GM21717 (cell line): Measurements from ENCODE around the gene ZNF729.
"Not testable (repeated sequence)": the region's sequence is repeated elsewhere in the genome, so short reads cannot be mapped to it uniquely, and the experiment has no call there.

ENCODE experiments used
- ATAC-seq: cut with Tn5 transposase; IDR thresholded peaks from one replicate; pipeline ENCODE4 v1.9.1; 2021; ENCODE audit warnings: mild to moderate bottlenecking, moderate library complexity; ENCODE audit not compliant: unreplicated experiment

The ZNF729 gene

GRCh38 chr19:22286151-22286810 lies at the start of gene ZNF729:
Gene ZNF729 (plus strand): TSS chr19:22286441. CDS start chr19:22286526, 85 bp downstream.
- no peak for ATAC-seq

DNA sequence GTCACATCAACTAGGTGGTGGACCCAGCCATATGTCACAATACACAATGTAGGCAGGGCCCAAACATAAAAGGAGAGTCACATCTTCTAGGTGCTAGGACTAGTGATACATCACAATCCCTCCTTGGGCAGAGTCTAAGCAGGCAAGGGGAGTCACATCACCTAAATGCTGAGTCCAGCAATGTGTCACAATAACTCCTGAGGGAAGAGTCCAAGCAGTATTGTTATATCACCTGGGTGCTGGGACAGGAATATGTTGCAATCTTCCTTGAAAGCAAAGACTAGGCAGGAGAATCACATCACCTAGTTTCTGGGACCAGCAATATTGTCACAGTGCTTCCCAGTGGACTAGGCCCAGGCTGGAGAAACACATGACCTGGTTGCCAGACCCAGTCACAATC lies 29.4 kb upstream of the ZNF729 start:
- ATAC-seq, result no peak

DNA sequence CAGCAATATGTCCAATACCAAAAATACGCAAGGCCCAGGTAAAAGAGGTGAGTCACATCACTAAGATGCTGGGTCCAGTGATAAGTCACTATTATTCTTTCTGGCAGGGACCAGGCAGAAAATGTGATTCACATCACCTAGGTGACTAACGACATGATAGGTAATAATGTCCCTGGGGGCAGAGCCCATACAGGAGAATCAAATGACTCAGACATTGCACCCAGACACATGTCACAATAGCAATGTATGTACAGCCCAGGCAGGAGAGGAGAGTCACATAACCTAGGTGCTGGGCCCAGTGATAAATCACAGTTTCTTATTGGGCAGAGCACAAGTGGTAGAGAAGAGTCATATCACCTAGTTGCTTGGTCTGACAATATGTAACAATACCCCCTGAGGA lies 28.9 kb upstream of the ZNF729 start:
- ATAC-seq, result no peak

DNA sequence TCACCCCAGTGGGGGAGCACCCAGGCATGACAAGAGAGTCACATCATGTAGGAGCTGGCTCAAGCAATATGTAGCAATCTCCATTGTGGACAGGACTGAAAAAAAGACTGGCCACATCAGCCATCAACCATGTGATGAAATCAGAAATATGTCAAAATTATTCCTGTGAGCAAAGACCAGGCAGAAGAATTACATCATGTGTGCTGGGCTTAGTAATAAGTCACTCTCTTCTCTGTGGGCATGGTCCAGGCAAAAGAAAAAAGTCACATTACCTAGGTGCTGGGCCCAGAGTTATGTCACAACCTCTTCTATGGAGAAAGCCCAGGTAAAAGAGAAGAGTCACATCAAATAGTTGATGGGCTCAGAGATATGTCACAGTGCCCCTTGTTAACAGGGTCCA lies 28.3 kb upstream of the ZNF729 start:
- ATAC-seq, result no peak

- ATAC-seq, result no peak
Measured at GRCh38 chr19:22260499-22260898, 25.7 kb upstream of the ZNF729 start.

GRCh38 chr19:22261596-22261995 lies 24.6 kb upstream of the ZNF729 start:
- ATAC-seq, result no peak

GRCh38 chr19:22263121-22263520 lies 23.1 kb upstream of the ZNF729 start:
- ATAC-seq, result no peak

- not testable (repeated sequence) for ATAC-seq
Measured at GRCh38 chr19:22321554-22321953, 35.3 kb downstream of the ZNF729 start.

DNA sequence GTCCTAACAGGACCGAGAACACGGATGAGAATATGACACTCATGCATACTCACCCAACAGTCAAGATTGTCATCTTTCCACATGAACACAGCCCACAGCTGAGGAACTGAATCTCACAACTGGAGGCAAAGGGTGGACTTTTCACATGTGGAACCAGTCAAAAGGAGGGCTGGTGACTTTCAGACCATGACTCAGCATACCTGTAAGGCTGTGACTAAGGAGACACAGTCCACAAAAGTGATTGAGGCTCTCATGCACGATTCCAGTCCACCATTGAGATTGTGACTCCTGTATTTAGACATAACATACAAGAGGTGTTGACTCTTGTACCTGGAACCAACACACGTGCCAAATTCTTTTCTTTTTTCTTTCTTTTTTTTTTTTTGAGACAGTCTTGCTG lies 40.0 kb downstream of the ZNF729 start:
- no peak for ATAC-seq

- no peak for ATAC-seq
Measured at GRCh38 chr19:22327321-22327720, 41.1 kb downstream of the ZNF729 start.

GRCh38 chr19:22331521-22331920 lies 45.3 kb downstream of the ZNF729 start:
- no peak for ATAC-seq

- ATAC-seq, result no peak
Measured at GRCh38 chr19:22332924-22333323, 46.7 kb downstream of the ZNF729 start.

DNA sequence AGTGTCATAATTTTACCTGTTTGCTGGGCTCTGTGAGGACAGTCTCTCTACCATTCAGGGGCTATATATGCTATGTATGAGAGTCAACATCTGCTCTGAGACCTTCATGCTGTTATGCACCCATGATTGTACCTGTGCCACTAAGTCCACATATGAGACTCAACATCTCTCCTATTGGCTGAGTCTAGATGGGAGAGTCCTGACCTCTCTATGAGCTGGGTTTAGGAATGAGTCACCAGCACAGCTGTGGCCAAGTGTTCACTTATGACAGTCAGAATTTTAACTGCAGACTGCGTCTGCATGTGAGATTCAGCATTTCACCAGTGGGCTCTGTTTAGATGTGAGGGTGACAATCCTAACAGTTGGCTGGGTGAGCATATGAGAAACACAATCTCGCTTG lies 49.5 kb downstream of the ZNF729 start:
- ATAC-seq, result no peak

DNA sequence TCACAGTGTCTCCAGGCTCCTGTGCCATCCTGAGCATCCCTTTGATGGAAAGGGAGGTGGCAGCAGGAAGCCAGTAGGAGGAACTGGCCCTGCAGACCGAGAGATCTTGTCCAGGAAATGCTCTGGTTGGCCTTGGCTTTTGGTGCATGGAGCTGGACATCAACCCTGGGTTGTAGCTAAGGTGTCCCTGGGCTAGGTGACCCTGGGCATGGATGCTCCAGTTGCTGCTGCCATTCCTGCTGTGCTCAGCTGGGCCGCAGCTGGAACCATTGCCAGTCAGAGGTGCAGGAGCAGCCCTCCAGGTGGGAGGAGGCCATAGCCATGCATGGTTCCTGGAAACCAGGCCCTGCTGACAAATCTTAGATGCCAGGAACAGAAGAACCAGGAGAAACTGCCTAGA lies 68.4 kb downstream of the ZNF729 start:
- no peak for ATAC-seq
